HL-60 (cell line): Measurements from ENCODE around the gene PCYT1A.

Experiments used
- DNase-seq, 2 experiments: peaks; one replicate each; pipeline ENCODE4 v3.0.0-alpha.2; 2010 to 2020; ENCODE audit warnings: low read depth in 1 of 2, low spot score in 1 of 2
- H3K27ac ChIP-seq: fragments of 250-450 bp; sonication (Bioruptor Pico); replicated peaks from 2 replicates; pipeline ENCODE4 v1.5.1; 2020; ENCODE audit warnings: mild to moderate bottlenecking, moderate library complexity
- H3K27me3 ChIP-seq: fragments of 250-450 bp; sonication (Bioruptor Pico); 2 replicates; pipeline ENCODE4 v1.5.1; 2021; ENCODE audit warnings: mild to moderate bottlenecking, moderate library complexity; ENCODE audit not compliant: insufficient read depth, poor library complexity, severe bottlenecking
- H3K4me3 ChIP-seq: replicated peaks from 2 replicates; pipeline ENCODE4 v1.5.1; 2011; ENCODE audit warnings: mild to moderate bottlenecking, control low read depth, low read length; ENCODE audit not compliant: insufficient read depth
- CTCF ChIP-seq: IDR thresholded peaks from one replicate; pipeline ENCODE4 v1.5.1; 2011; ENCODE audit warnings: low read length, control low read depth, inconsistent platforms; ENCODE audit not compliant: insufficient read depth
- GABPA ChIP-seq: IDR thresholded peaks from 2 replicates; pipeline ENCODE4 v1.6.1; 2012; ENCODE audit warnings: low read depth
- POLR2AphosphoS5 ChIP-seq: IDR thresholded peaks from 2 replicates; pipeline ENCODE4 v1.6.1; 2012; ENCODE audit warnings: low read depth
- SPI1 ChIP-seq: IDR thresholded peaks from 2 replicates; pipeline ENCODE4 v1.6.1; 2012; ENCODE audit warnings: low read depth, mild to moderate bottlenecking, borderline replicate concordance
- TF ChIP-seq, protein P1 (sequence below): IDR thresholded peaks from 2 replicates; pipeline ENCODE4 v1.6.1; 2012; ENCODE audit warnings: low read depth; ENCODE audit not compliant: insufficient replicate concordance

PCYT1A gene

GRCh38 chr3:196198771-196199753 lies 88.5 kb downstream of the PCYT1A start:
- DNase-seq, result no peak
- no peak overlapping the region for H3K4me3 ChIP-seq
- no peak overlapping the region for H3K27ac ChIP-seq
- TF ChIP-seq, protein P1, sequence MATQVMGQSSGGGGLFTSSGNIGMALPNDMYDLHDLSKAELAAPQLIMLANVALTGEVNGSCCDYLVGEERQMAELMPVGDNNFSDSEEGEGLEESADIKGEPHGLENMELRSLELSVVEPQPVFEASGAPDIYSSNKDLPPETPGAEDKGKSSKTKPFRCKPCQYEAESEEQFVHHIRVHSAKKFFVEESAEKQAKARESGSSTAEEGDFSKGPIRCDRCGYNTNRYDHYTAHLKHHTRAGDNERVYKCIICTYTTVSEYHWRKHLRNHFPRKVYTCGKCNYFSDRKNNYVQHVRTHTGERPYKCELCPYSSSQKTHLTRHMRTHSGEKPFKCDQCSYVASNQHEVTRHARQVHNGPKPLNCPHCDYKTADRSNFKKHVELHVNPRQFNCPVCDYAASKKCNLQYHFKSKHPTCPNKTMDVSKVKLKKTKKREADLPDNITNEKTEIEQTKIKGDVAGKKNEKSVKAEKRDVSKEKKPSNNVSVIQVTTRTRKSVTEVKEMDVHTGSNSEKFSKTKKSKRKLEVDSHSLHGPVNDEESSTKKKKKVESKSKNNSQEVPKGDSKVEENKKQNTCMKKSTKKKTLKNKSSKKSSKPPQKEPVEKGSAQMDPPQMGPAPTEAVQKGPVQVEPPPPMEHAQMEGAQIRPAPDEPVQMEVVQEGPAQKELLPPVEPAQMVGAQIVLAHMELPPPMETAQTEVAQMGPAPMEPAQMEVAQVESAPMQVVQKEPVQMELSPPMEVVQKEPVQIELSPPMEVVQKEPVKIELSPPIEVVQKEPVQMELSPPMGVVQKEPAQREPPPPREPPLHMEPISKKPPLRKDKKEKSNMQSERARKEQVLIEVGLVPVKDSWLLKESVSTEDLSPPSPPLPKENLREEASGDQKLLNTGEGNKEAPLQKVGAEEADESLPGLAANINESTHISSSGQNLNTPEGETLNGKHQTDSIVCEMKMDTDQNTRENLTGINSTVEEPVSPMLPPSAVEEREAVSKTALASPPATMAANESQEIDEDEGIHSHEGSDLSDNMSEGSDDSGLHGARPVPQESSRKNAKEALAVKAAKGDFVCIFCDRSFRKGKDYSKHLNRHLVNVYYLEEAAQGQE, result peak; percentile 25
- TF ChIP-seq CTCF, result peak; percentile 7
- TF ChIP-seq GABPA, result no peak
- no peaks in the 10 kb centered on the region for H3K27me3 ChIP-seq

- TF ChIP-seq SPI1, result no peak
- no peak for TF ChIP-seq GABPA
- no peak for TF ChIP-seq POLR2AphosphoS5
- TF ChIP-seq, protein P1, result no peak
- TF ChIP-seq CTCF, result no peak
- H3K4me3 ChIP-seq, result no peak overlapping the region
- no peak for DNase-seq
- H3K27me3 ChIP-seq, result no peaks in the 10 kb centered on the region
- no peak overlapping the region for H3K27ac ChIP-seq
These were observed 89.3 kb downstream of the PCYT1A start for GRCh38 chr3:196198081-196198675.

- DNase-seq, result no peak
- Histone ChIP-seq H3K27ac (no peak overlapping the region), H3K4me3 (no peak overlapping the region), H3K27me3 (no peaks in the 10 kb centered on the region)
- TF ChIP-seq POLR2AphosphoS5 (no peak), GABPA (no peak), CTCF (no peak), SPI1 (no peak)
- TF ChIP-seq, protein P1, result no peak
These were observed 90.0 kb downstream of the PCYT1A start for GRCh38 chr3:196197524-196197923.
